ENCODE measurements around the gene SLC30A1. TPM values are rescaled to one million over a fixed set of nuclear protein-coding genes. Genes with fewer than 3 reads are reported as not detected.
"Not testable (repeated sequence)": the region's sequence is repeated elsewhere in the genome, so short reads cannot be mapped to it uniquely, and the experiment has no call there.

SLC30A1 gene
- under 1 TPM; 0.29 to 0.76 TPM for total RNA-seq

GRCh38 chr1:211578640-211579439, at the start of gene SLC30A1:
Gene SLC30A1, minus strand, starts transcription at chr1:211579161. Its CDS starts 549 bp downstream, at chr1:211578612.
- ATAC-seq (replicated peaks): peak; percentile 96
- no peak within 1 kb of the TSS for H3K27ac Mint-ChIP-seq
- H3K36me3 Mint-ChIP-seq (ENCODE audit: low read depth): no peaks in the 10 kb centered on the region
- H3K4me3 Mint-ChIP-seq: peak within 1 kb of the TSS; percentile 87
- no peaks in the 10 kb centered on the region for H3K27me3 Mint-ChIP-seq
- H3K9me3 Mint-ChIP-seq: no peaks in the 10 kb centered on the region
- peaks cover 12% of the 10 kb centered on the region for H3K4me1 Mint-ChIP-seq

GRCh38 chr1:211628417-211628816, 49.5 kb upstream of the SLC30A1 start:
- no peak overlapping the region for H3K4me3 Mint-ChIP-seq
- no peak overlapping the region for H3K27ac Mint-ChIP-seq
- no peak for ATAC-seq (replicated peaks)
- no peaks in the 10 kb centered on the region for H3K9me3 Mint-ChIP-seq
- no peaks in the 10 kb centered on the region for H3K36me3 Mint-ChIP-seq (ENCODE audit: low read depth)
- H3K27me3 Mint-ChIP-seq: no peaks in the 10 kb centered on the region
- peaks cover 9% of the 10 kb centered on the region for H3K4me1 Mint-ChIP-seq

- peaks cover 11% of the 10 kb centered on the region for H3K4me1 Mint-ChIP-seq
- no peaks in the 10 kb centered on the region for H3K36me3 Mint-ChIP-seq (ENCODE audit: low read depth)
- no peak for ATAC-seq (replicated peaks)
- H3K4me3 Mint-ChIP-seq: no peak overlapping the region
- H3K27ac Mint-ChIP-seq: no peak overlapping the region
- H3K9me3 Mint-ChIP-seq: no peaks in the 10 kb centered on the region
- no peaks in the 10 kb centered on the region for H3K27me3 Mint-ChIP-seq
Measured at GRCh38 chr1:211627259-211627658, 48.3 kb upstream of the SLC30A1 start.

GRCh38 chr1:211625866-211626265, 46.9 kb upstream of the SLC30A1 start:
- H3K9me3 Mint-ChIP-seq; ATAC-seq (replicated peaks); H3K4me3 Mint-ChIP-seq; H3K36me3 Mint-ChIP-seq (ENCODE audit: low read depth); H3K27ac Mint-ChIP-seq; H3K27me3 Mint-ChIP-seq: not testable (repeated sequence)
- H3K4me1 Mint-ChIP-seq: peaks cover 11% of the 10 kb centered on the region

GRCh38 chr1:211625040-211625439, 46.1 kb upstream of the SLC30A1 start:
- peak; percentile 39 for ATAC-seq (replicated peaks)
- Mint-ChIP-seq H3K4me1 (peaks cover 11% of the 10 kb centered on the region), H3K9me3 (no peaks in the 10 kb centered on the region), H3K4me3 (no peak overlapping the region), H3K27ac (no peak overlapping the region), H3K27me3 (no peaks in the 10 kb centered on the region), H3K36me3 (ENCODE audit: low read depth) (no peaks in the 10 kb centered on the region)

GRCh38 chr1:211623515-211623914, 44.6 kb upstream of the SLC30A1 start:
- peak; percentile 53 for ATAC-seq (replicated peaks)
- H3K27me3 Mint-ChIP-seq: no peaks in the 10 kb centered on the region
- H3K36me3 Mint-ChIP-seq (ENCODE audit: low read depth): no peaks in the 10 kb centered on the region
- H3K4me1 Mint-ChIP-seq: peaks cover 11% of the 10 kb centered on the region
- H3K27ac Mint-ChIP-seq: no peak overlapping the region
- peak overlapping the region; percentile 6 for H3K4me3 Mint-ChIP-seq
- no peaks in the 10 kb centered on the region for H3K9me3 Mint-ChIP-seq

- ATAC-seq (replicated peaks): no peak
- H3K9me3 Mint-ChIP-seq: no peaks in the 10 kb centered on the region
- H3K27ac Mint-ChIP-seq: no peak overlapping the region
- no peak overlapping the region for H3K4me3 Mint-ChIP-seq
- H3K27me3 Mint-ChIP-seq: no peaks in the 10 kb centered on the region
- H3K36me3 Mint-ChIP-seq (ENCODE audit: low read depth): no peaks in the 10 kb centered on the region
- peaks cover 11% of the 10 kb centered on the region for H3K4me1 Mint-ChIP-seq
Measured at GRCh38 chr1:211621447-211622198, 42.7 kb upstream of the SLC30A1 start.

- no peak for ATAC-seq (replicated peaks)
- H3K27me3 Mint-ChIP-seq: no peaks in the 10 kb centered on the region
Measured at GRCh38 chr1:211620097-211620496, 41.1 kb upstream of the SLC30A1 start.

GRCh38 chr1:211619033-211619996, 40.4 kb upstream of the SLC30A1 start:
- Mint-ChIP-seq H3K9me3 (no peaks in the 10 kb centered on the region), H3K27me3 (no peaks in the 10 kb centered on the region), H3K4me1 (peaks cover 11% of the 10 kb centered on the region), H3K36me3 (ENCODE audit: low read depth) (no peaks in the 10 kb centered on the region), H3K27ac (no peak overlapping the region), H3K4me3 (no peak overlapping the region)
- no peak for ATAC-seq (replicated peaks)

More at GRCh38 chr1:211620097-211620496, 41.1 kb upstream of the SLC30A1 start:
- no peak overlapping the region for H3K4me3 Mint-ChIP-seq
- no peaks in the 10 kb centered on the region for H3K9me3 Mint-ChIP-seq
- no peaks in the 10 kb centered on the region for H3K36me3 Mint-ChIP-seq (ENCODE audit: low read depth)
- H3K4me1 Mint-ChIP-seq: peaks cover 11% of the 10 kb centered on the region
- no peak overlapping the region for H3K27ac Mint-ChIP-seq

- no peak overlapping the region for H3K4me3 Mint-ChIP-seq
- H3K36me3 Mint-ChIP-seq (ENCODE audit: low read depth): no peaks in the 10 kb centered on the region
- no peak for ATAC-seq (replicated peaks)
- no peaks in the 10 kb centered on the region for H3K27me3 Mint-ChIP-seq
- H3K9me3 Mint-ChIP-seq: no peaks in the 10 kb centered on the region
- no peak overlapping the region for H3K27ac Mint-ChIP-seq
- no peaks in the 10 kb centered on the region for H3K4me1 Mint-ChIP-seq
Measured at GRCh38 chr1:211616965-211617297, 38.0 kb upstream of the SLC30A1 start.

GRCh38 chr1:211616231-211616964, 37.4 kb upstream of the SLC30A1 start:
- Mint-ChIP-seq H3K4me1 (no peaks in the 10 kb centered on the region), H3K27ac (no peak overlapping the region), H3K4me3 (no peak overlapping the region), H3K9me3 (no peaks in the 10 kb centered on the region), H3K27me3 (no peaks in the 10 kb centered on the region), H3K36me3 (ENCODE audit: low read depth) (no peaks in the 10 kb centered on the region)
- ATAC-seq (replicated peaks): no peak

GRCh38 chr1:211614615-211615014, 35.7 kb upstream of the SLC30A1 start:
- H3K36me3 Mint-ChIP-seq (ENCODE audit: low read depth): no peaks in the 10 kb centered on the region
- H3K9me3 Mint-ChIP-seq: no peaks in the 10 kb centered on the region
- ATAC-seq (replicated peaks): no peak
- H3K27ac Mint-ChIP-seq: no peak overlapping the region
- no peaks in the 10 kb centered on the region for H3K27me3 Mint-ChIP-seq
- H3K4me1 Mint-ChIP-seq: no peaks in the 10 kb centered on the region
- H3K4me3 Mint-ChIP-seq: no peak overlapping the region

GRCh38 chr1:211613951-211614350, 35.0 kb upstream of the SLC30A1 start:
- no peak for ATAC-seq (replicated peaks)
- H3K4me3 Mint-ChIP-seq: no peak overlapping the region
- no peaks in the 10 kb centered on the region for H3K9me3 Mint-ChIP-seq
- no peaks in the 10 kb centered on the region for H3K36me3 Mint-ChIP-seq (ENCODE audit: low read depth)
- no peaks in the 10 kb centered on the region for H3K4me1 Mint-ChIP-seq
- no peaks in the 10 kb centered on the region for H3K27me3 Mint-ChIP-seq
- no peak overlapping the region for H3K27ac Mint-ChIP-seq
